Subcutaneous abdominal adipose tissue (tissue), 5 donors: ENCODE data around the gene ANKRD35.
A peak's percentile ranks its signal among the peaks of the same experiment; 100 is the strongest.

Experiments
- H3K27ac ChIP-seq: one replicate; pipeline ENCODE4 v1.7.0; 2013; ENCODE audit warnings: low read depth, mild to moderate bottlenecking, inconsistent platforms, low read length, moderate library complexity
- H3K27me3 ChIP-seq, 5 donors: one replicate each; pipeline ENCODE4 v1.7.0; 2013; ENCODE audit warnings: low read length in 5 of 5, inconsistent platforms in 1 of 5; ENCODE audit not compliant: control insufficient read depth in 5 of 5, insufficient read depth in 4 of 5
- H3K36me3 ChIP-seq, 5 donors: one replicate each; pipeline ENCODE4 v1.7.0; 2013; ENCODE audit warnings: low read length in 5 of 5; ENCODE audit not compliant: control insufficient read depth in 5 of 5, insufficient read depth in 5 of 5
- H3K4me1 ChIP-seq, 5 donors: one replicate each; pipeline ENCODE4 v1.7.0; 2013; ENCODE audit warnings: low read length in 5 of 5, mild to moderate bottlenecking in 3 of 5, moderate library complexity in 1 of 5; ENCODE audit not compliant: control insufficient read depth in 5 of 5, insufficient read depth in 5 of 5
- H3K4me3 ChIP-seq, 5 donors: one replicate each; pipeline ENCODE4 v1.7.0; 2013; ENCODE audit warnings: low read length in 5 of 5, low read depth in 1 of 5
- H3K9ac ChIP-seq, 5 donors: one replicate each; pipeline ENCODE4 v1.7.0; 2013; ENCODE audit warnings: low read length in 5 of 5, mild to moderate bottlenecking in 4 of 5, moderate library complexity in 3 of 5
- H3K9me3 ChIP-seq, 5 donors: one replicate each; pipeline ENCODE4 v1.7.0; 2013; ENCODE audit warnings: low read length in 5 of 5; ENCODE audit not compliant: control insufficient read depth in 5 of 5
- donor health status: healthy.
- donor health status: healthy.
- donor health status: healthy.
- donor health status: healthy.
- donor health status: healthy.

ANKRD35 gene

GRCh38 chr1:145858901-145859490 is 26.7 kb downstream of the ANKRD35 start, which contains the start of gene PIAS3:
Gene PIAS3, minus strand, starts transcription at chr1:145859081. Its CDS starts 91 bp downstream, at chr1:145858990.
- H3K27ac ChIP-seq: peak within 1 kb of the TSS; percentile 79
- H3K9me3 ChIP-seq: no peaks in the 10 kb centered on the region

GRCh38 chr1:145858238-145858900 is 27.3 kb downstream of the ANKRD35 start:
- no peaks in the 10 kb centered on the region for H3K9me3 ChIP-seq
- peaks cover 6 to 23% (median 21%) of the 10 kb centered on the region in 5 donors for H3K4me1 ChIP-seq
- H3K27ac ChIP-seq: peak overlapping the region; percentile 79
- H3K36me3 ChIP-seq: peaks cover 3 to 34% (median 33%) of the 10 kb centered on the region in 5 donors
- H3K27me3 ChIP-seq: no peaks in the 10 kb centered on the region
- H3K9ac ChIP-seq: peak overlapping the region in 2 of 5 donors; percentile 16 to 84
- H3K4me3 ChIP-seq: peak overlapping the region; percentile 81 to 97 (median 97)

More at GRCh38 chr1:145858901-145859490, 26.7 kb downstream of the ANKRD35 start, which contains the start of gene PIAS3:
- Histone ChIP-seq H3K9ac (peak within 1 kb of the TSS; percentile 74 to 90 (median 84)), H3K4me3 (peak within 1 kb of the TSS; percentile 88 to 97 (median 97)), H3K27me3 (no peaks in the 10 kb centered on the region), H3K36me3 (peaks cover 3 to 28% (median 27%) of the 10 kb centered on the region in 5 donors), H3K4me1 (peaks cover 6 to 24% (median 22%) of the 10 kb centered on the region in 5 donors)

GRCh38 chr1:145857170-145857569 is 28.5 kb downstream of the ANKRD35 start:
- H3K27ac ChIP-seq: no peak overlapping the region
- peaks cover 6 to 23% (median 21%) of the 10 kb centered on the region in 5 donors for H3K4me1 ChIP-seq
- peaks cover 3 to 46% (median 42%) of the 10 kb centered on the region in 5 donors for H3K36me3 ChIP-seq
- H3K9me3 ChIP-seq: no peaks in the 10 kb centered on the region
- H3K27me3 ChIP-seq: no peaks in the 10 kb centered on the region
- H3K9ac ChIP-seq: no peak overlapping the region
- no peak overlapping the region for H3K4me3 ChIP-seq

GRCh38 chr1:145855426-145855948 is 30.2 kb downstream of the ANKRD35 start:
- H3K9me3 ChIP-seq: no peaks in the 10 kb centered on the region
- H3K4me1 ChIP-seq: peaks cover 6 to 23% (median 21%) of the 10 kb centered on the region in 5 donors
- no peak overlapping the region for H3K9ac ChIP-seq
- H3K27me3 ChIP-seq: no peaks in the 10 kb centered on the region
- H3K36me3 ChIP-seq: peaks cover 3 to 59% (median 52%) of the 10 kb centered on the region in 5 donors
- H3K27ac ChIP-seq: no peak overlapping the region
- H3K4me3 ChIP-seq: no peak overlapping the region

GRCh38 chr1:145849356-145850160 is 36.1 kb downstream of the ANKRD35 start:
- no peaks in the 10 kb centered on the region for H3K9me3 ChIP-seq
- H3K27me3 ChIP-seq: no peaks in the 10 kb centered on the region
- H3K4me3 ChIP-seq: no peak overlapping the region
- peaks cover 0 to 68% (median 56%) of the 10 kb centered on the region in 5 donors for H3K36me3 ChIP-seq
- H3K4me1 ChIP-seq: peaks cover 0 to 18% (median 15%) of the 10 kb centered on the region in 5 donors
- H3K27ac ChIP-seq: no peak overlapping the region
- H3K9ac ChIP-seq: no peak overlapping the region

- Histone ChIP-seq H3K9me3 (no peaks in the 10 kb centered on the region), H3K4me3 (no peak overlapping the region), H3K36me3 (peaks cover 3 to 58% (median 48%) of the 10 kb centered on the region in 5 donors), H3K27ac (no peak overlapping the region), H3K9ac (no peak overlapping the region), H3K27me3 (no peaks in the 10 kb centered on the region), H3K4me1 (peaks cover 0 to 18% (median 15%) of the 10 kb centered on the region in 5 donors)
Measured at GRCh38 chr1:145847827-145848226, 37.8 kb downstream of the ANKRD35 start.

- Histone ChIP-seq H3K9me3 (no peaks in the 10 kb centered on the region), H3K4me1 (peaks cover 0 to 18% (median 15%) of the 10 kb centered on the region in 5 donors), H3K27ac (no peak overlapping the region), H3K27me3 (no peaks in the 10 kb centered on the region), H3K36me3 (peaks cover 15 to 62% (median 54%) of the 10 kb centered on the region in 5 donors), H3K9ac (peak overlapping the region in 4 of 5 donors; percentile 54 to 87 (median 76)), H3K4me3 (peak overlapping the region; percentile 56 to 86 (median 70))
Measured at GRCh38 chr1:145846201-145846612, 39.5 kb downstream of the ANKRD35 start.

- Histone ChIP-seq H3K4me3 (peak within 1 kb of the TSS; percentile 66 to 86 (median 70)), H3K27ac (no peak within 1 kb of the TSS), H3K27me3 (no peaks in the 10 kb centered on the region), H3K9ac (peak within 1 kb of the TSS in 4 of 5 donors; percentile 54 to 87 (median 76)), H3K9me3 (no peaks in the 10 kb centered on the region), H3K4me1 (peaks cover 0 to 18% (median 15%) of the 10 kb centered on the region in 5 donors), H3K36me3 (peaks cover 19 to 62% (median 55%) of the 10 kb centered on the region in 5 donors)
Measured at GRCh38 chr1:145845514-145846161, 40.0 kb downstream of the ANKRD35 start, which contains the start of gene NUDT17. Gene NUDT17, plus strand, starts transcription at chr1:145845630. Its CDS starts 11 bp downstream, at chr1:145845641.

- Histone ChIP-seq H3K36me3 (peaks cover 22 to 62% (median 53%) of the 10 kb centered on the region in 5 donors), H3K9ac (peak overlapping the region in 3 of 5 donors; percentile 60 to 87 (median 80)), H3K27ac (no peak overlapping the region), H3K9me3 (no peaks in the 10 kb centered on the region), H3K4me1 (peaks cover 0 to 18% (median 15%) of the 10 kb centered on the region in 5 donors), H3K27me3 (no peaks in the 10 kb centered on the region), H3K4me3 (peak overlapping the region; percentile 66 to 86 (median 70))
Measured at GRCh38 chr1:145845144-145845513, 40.5 kb downstream of the ANKRD35 start.
